HEK293 (cell line): ENCODE results near the gene VRK3.

ENCODE experiments used
- CTCF ChIA-PET: fragments of 350-600 bp; formaldehyde crosslinking; extraction: SDS; loops from one replicate; lab custom pipeline; 2021; ENCODE audit warnings: antibody characterized with exemption; lab: Yijun Ruan, JAX
- POLR2A ChIA-PET: fragments of 300-600 bp; formaldehyde crosslinking; extraction: SDS; loops from one replicate; lab custom pipeline; 2020; ENCODE audit warnings: antibody characterized with exemption, inconsistent platforms; lab: Yijun Ruan, JAX
- H3K27ac ChIP-seq: fragments of 200-500 bp; sonication (Bioruptor generic); 2 replicates; pipeline ENCODE4 v1.5.1; 2014; ENCODE audit warnings: low read depth, low read length, control low read depth, inconsistent platforms; ENCODE audit errors: extremely low read depth
- H3K36me3 ChIP-seq, 2 experiments: fragments of 200-500 bp in 1 of 2; sonication (Bioruptor generic) in 1 of 2; 1 replicate in 1 of 2; 2 replicates in 1 of 2; pipeline ENCODE4 v1.5.1; 2014 to 2017; ENCODE audit warnings: inconsistent platforms in 2 of 2, low read length in 2 of 2; ENCODE audit not compliant: control insufficient read depth in 2 of 2, insufficient read depth in 1 of 2
- H3K4me1 ChIP-seq: fragments of 200-500 bp; sonication (Bioruptor generic); 2 replicates; pipeline ENCODE4 v1.5.1; 2014; ENCODE audit warnings: mild to moderate bottlenecking, low read length, inconsistent platforms; ENCODE audit not compliant: control insufficient read depth, insufficient read depth
- H3K4me3 ChIP-seq: 2 replicates; pipeline ENCODE4 v1.5.1; 2011; ENCODE audit warnings: low read depth, mild to moderate bottlenecking, control low read depth, low read length, moderate library complexity
- H3K9me3 ChIP-seq: fragments of 200-500 bp; sonication (Bioruptor generic); 2 replicates; pipeline ENCODE4 v1.5.1; 2014; ENCODE audit warnings: low read depth, low read length, inconsistent platforms; ENCODE audit not compliant: control insufficient read depth, insufficient read depth
- GFI1B ChIP-seq: fragments of 450-650 bp; formaldehyde crosslinking; IDR thresholded peaks from 2 replicates; pipeline ENCODE4 v1.5.1; 2016; ENCODE audit warnings: missing biosample characterization, missing genetic modification characterization
- GLIS2 ChIP-seq: fragments of 450-650 bp; formaldehyde crosslinking; IDR thresholded peaks from 2 replicates; pipeline ENCODE4 v1.5.1; 2016; ENCODE audit warnings: missing biosample characterization, missing genetic modification characterization
- INSM2 ChIP-seq: fragments of 450-650 bp; formaldehyde crosslinking; IDR thresholded peaks from 2 replicates; pipeline ENCODE4 v1.5.1; 2016; ENCODE audit warnings: missing biosample characterization, missing genetic modification characterization
- WT1 ChIP-seq: fragments of 450-650 bp; formaldehyde crosslinking; IDR thresholded peaks from 2 replicates; pipeline ENCODE4 v1.5.1; 2016; ENCODE audit warnings: missing biosample characterization, missing genetic modification characterization
- ZBTB11 ChIP-seq: fragments of 450-650 bp; formaldehyde crosslinking; conservative IDR thresholded peaks from 2 replicates; pipeline ENCODE4 v1.5.1; 2016; ENCODE audit warnings: low read depth, missing biosample characterization, missing genetic modification characterization
- ZBTB21 ChIP-seq: fragments of 450-650 bp; formaldehyde crosslinking; IDR thresholded peaks from 2 replicates; pipeline ENCODE4 v1.5.1; 2017; ENCODE audit warnings: missing biosample characterization, missing genetic modification characterization
- ZBTB44 ChIP-seq: fragments of 450-650 bp; IDR thresholded peaks from 2 replicates; pipeline ENCODE4 v1.5.1; 2018; ENCODE audit warnings: missing biosample characterization, mild to moderate bottlenecking, missing genetic modification characterization
- ZBTB49 ChIP-seq: fragments of 450-650 bp; formaldehyde crosslinking; IDR thresholded peaks from 2 replicates; pipeline ENCODE4 v1.5.1; 2016; ENCODE audit warnings: missing biosample characterization, missing genetic modification characterization, low read depth
- ZNF157 ChIP-seq: fragments of 450-650 bp; formaldehyde crosslinking; IDR thresholded peaks from 2 replicates; pipeline ENCODE4 v1.5.1; 2016; ENCODE audit warnings: missing biosample characterization, missing genetic modification characterization
- ZNF174 ChIP-seq: fragments of 450-650 bp; formaldehyde crosslinking; IDR thresholded peaks from 2 replicates; pipeline ENCODE4 v1.5.0; 2017; ENCODE audit warnings: missing biosample characterization, mild to moderate bottlenecking, missing genetic modification characterization
- ZNF280C ChIP-seq: fragments of 450-650 bp; formaldehyde crosslinking; IDR thresholded peaks from 2 replicates; pipeline ENCODE4 v1.5.1; 2016; ENCODE audit warnings: missing biosample characterization, missing genetic modification characterization
- ZNF280D ChIP-seq: fragments of 450-650 bp; formaldehyde crosslinking; IDR thresholded peaks from 2 replicates; pipeline ENCODE4 v1.5.1; 2016; ENCODE audit warnings: missing biosample characterization, missing genetic modification characterization
- ZNF335 ChIP-seq: fragments of 450-650 bp; formaldehyde crosslinking; conservative IDR thresholded peaks from 2 replicates; pipeline ENCODE4 v1.5.1; 2016; ENCODE audit warnings: missing biosample characterization, missing genetic modification characterization
- ZNF433 ChIP-seq: fragments of 450-650 bp; formaldehyde crosslinking; IDR thresholded peaks from 2 replicates; pipeline ENCODE4 v1.5.1; 2016; ENCODE audit warnings: missing biosample characterization, missing genetic modification characterization, low read depth
- ZNF514 ChIP-seq: fragments of 450-650 bp; formaldehyde crosslinking; IDR thresholded peaks from 2 replicates; pipeline ENCODE4 v1.5.1; 2016; ENCODE audit warnings: missing biosample characterization, missing genetic modification characterization
- ZNF692 ChIP-seq: fragments of 450-650 bp; formaldehyde crosslinking; IDR thresholded peaks from 2 replicates; pipeline ENCODE4 v1.5.1; 2016; ENCODE audit warnings: missing biosample characterization, missing genetic modification characterization
- ZNF791 ChIP-seq: fragments of 450-650 bp; formaldehyde crosslinking; IDR thresholded peaks from 2 replicates; pipeline ENCODE4 v1.5.1; 2016; ENCODE audit warnings: missing biosample characterization, missing genetic modification characterization
- ZNF830 ChIP-seq: fragments of 450-650 bp; IDR thresholded peaks from 2 replicates; pipeline ENCODE4 v1.5.0; 2018; ENCODE audit warnings: missing biosample characterization, missing genetic modification characterization, low read depth, mild to moderate bottlenecking, moderate library complexity

The VRK3 gene

GRCh38 chr19:49972841-49973240, 52.3 kb downstream of the VRK3 start:
- H3K4me1 ChIP-seq, result no peaks in the 10 kb centered on the region
- ChIA-PET CTCF (interaction anchor here (2.0 kb wide), 1 partner anchor 13 kb away, joined by 7 read pairs; no protein-coding TSS in a partner anchor), POLR2A (no interaction called here)
- no peak overlapping the region for H3K4me3 ChIP-seq
- TF ChIP-seq GLIS2 (0 out of 2 replicates have a peak, but pooled peaks have one; percentile 20), ZNF174 (tag by site-specific recombination) (no peak), ZBTB21 (tag by site-specific recombination) (no peak), ZNF692 (tag by site-specific recombination) (no peak), ZNF433 (no peak)
- TF ChIP-seq, all 188 proteins: peak for 1
- H3K9me3 ChIP-seq, result no peaks in the 10 kb centered on the region
- no peak overlapping the region for H3K27ac ChIP-seq
- peaks cover 0 to 17% of the 10 kb centered on the region in 2 experiments; a peak in 2 of 3 replicates for H3K36me3 ChIP-seq

GRCh38 chr19:49971991-49972411, 53.2 kb downstream of the VRK3 start:
- no peaks in the 10 kb centered on the region for H3K9me3 ChIP-seq
- H3K4me1 ChIP-seq, result no peaks in the 10 kb centered on the region
- H3K36me3 ChIP-seq, result peaks cover 0 to 11% of the 10 kb centered on the region in 2 experiments; a peak in 2 of 3 replicates
- H3K27ac ChIP-seq, result no peak overlapping the region
- POLR2A ChIA-PET, result no interaction called here
- CTCF ChIA-PET, result interaction anchor here (0.7 to 2.0 kb wide), 3 partner anchors 12 to 291 kb away, joined by 3 to 7 read pairs (median 3); no protein-coding TSS in a partner anchor
- no peak overlapping the region for H3K4me3 ChIP-seq
- TF ChIP-seq ZBTB11 (no peak), INSM2 (tag by site-specific recombination) (no peak), ZNF514 (tag by site-specific recombination) (no peak), ZNF791 (no peak), ZNF280D (tag by site-specific recombination) (no peak), ZNF157 (no peak), GFI1B (tag by site-specific recombination) (no peak), ZNF335 (tag by site-specific recombination) (no peak), ZBTB44 (tag by site-specific recombination) (no peak), ZNF280C (tag by site-specific recombination) (no peak), ZBTB49 (tag by site-specific recombination) (no peak), ZNF830 (no peak), WT1 (tag by site-specific recombination) (no peak)
